RWPE2 (cell line): Measurements from ENCODE around the gene TUBB1.

Source experiments
- ATAC-seq: fragments of 200-7000 bp; cut with Tn5 transposase; 3 replicates; pipeline ENCODE4 v1.9.1; 2021; ENCODE audit warnings: low read depth
- DNase-seq: peaks from one replicate; pipeline ENCODE4 v3.0.0-alpha.2; 2020; ENCODE audit warnings: low spot score
- H3K27ac ChIP-seq: fragments of 450-650 bp; 2 replicates; pipeline ENCODE4 v1.5.1; 2017; ENCODE audit warnings: mild to moderate bottlenecking; ENCODE audit not compliant: poor library complexity, severe bottlenecking
- H3K27me3 ChIP-seq: fragments of 250-450 bp; sonication (Bioruptor Pico); 2 replicates; pipeline ENCODE4 v1.5.1; 2021; ENCODE audit warnings: mild to moderate bottlenecking, moderate library complexity; ENCODE audit not compliant: insufficient read depth, poor library complexity, severe bottlenecking
- H3K36me3 ChIP-seq: fragments of 250-450 bp; sonication (Bioruptor Pico); 2 replicates; pipeline ENCODE4 v1.5.1; 2020; ENCODE audit warnings: low read depth, mild to moderate bottlenecking, moderate library complexity
- H3K4me1 ChIP-seq: fragments of 250-450 bp; sonication (Bioruptor Pico); 2 replicates; pipeline ENCODE4 v1.5.1; 2021; ENCODE audit warnings: mild to moderate bottlenecking, moderate library complexity; ENCODE audit not compliant: insufficient read depth, poor library complexity, severe bottlenecking
- H3K4me3 ChIP-seq: fragments of 250-450 bp; sonication (Bioruptor Pico); 2 replicates; pipeline ENCODE4 v1.5.1; 2021; ENCODE audit warnings: mild to moderate bottlenecking, moderate library complexity; ENCODE audit not compliant: severe bottlenecking
- H3K9me3 ChIP-seq: fragments of 250-450 bp; sonication (Bioruptor Pico); 2 replicates; pipeline ENCODE4 v1.5.1; 2021; ENCODE audit warnings: mild to moderate bottlenecking, moderate library complexity; ENCODE audit not compliant: severe bottlenecking
- TF ChIP-seq, protein P1 (sequence below): fragments of 450-650 bp; IDR thresholded peaks from one replicate; pipeline ENCODE4 v1.5.1; 2017; ENCODE audit warnings: mild to moderate bottlenecking, moderate library complexity; ENCODE audit not compliant: poor library complexity, severe bottlenecking

The TUBB1 gene

DNA sequence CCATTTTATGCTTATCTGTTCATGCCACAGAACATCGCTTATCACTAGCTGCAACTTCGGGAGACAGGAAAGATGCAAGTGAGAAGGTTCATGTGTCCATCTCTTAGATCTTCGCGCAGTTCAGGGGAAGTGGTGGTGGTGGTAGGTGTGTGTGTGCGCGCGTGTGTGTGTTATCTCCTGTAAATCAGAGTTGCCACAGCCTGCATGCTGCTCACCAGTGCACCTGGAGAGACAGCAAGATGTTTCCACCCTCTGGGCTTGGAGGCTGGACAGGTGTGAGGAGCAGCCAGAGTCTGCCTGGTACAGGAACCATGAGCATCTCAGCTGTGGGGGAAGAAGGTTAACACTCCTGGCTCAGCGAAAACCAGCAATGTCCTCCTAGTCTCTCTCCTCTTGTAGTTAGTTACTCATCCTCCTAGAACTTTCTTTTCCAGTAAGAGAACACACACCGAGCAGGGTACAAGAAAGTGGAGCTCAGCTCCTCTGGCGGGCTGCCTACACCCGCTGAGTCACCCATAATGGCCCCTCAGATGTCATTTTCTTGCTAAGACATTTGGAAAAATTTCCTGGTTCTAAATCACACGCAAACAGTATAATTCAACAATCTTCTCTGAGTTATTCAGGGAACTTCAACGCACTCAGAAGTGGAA, 5.1 kb upstream of the TUBB1 start:
- no peak for ATAC-seq
- Histone ChIP-seq H3K4me1 (peaks cover 26% of the 10 kb centered on the region), H3K9me3 (no peaks in the 10 kb centered on the region), H3K27me3 (no peaks in the 10 kb centered on the region), H3K36me3 (no peaks in the 10 kb centered on the region), H3K4me3 (no peak overlapping the region), H3K27ac (no peak overlapping the region)
- peak; percentile 60 for DNase-seq
- TF ChIP-seq, protein P1, sequence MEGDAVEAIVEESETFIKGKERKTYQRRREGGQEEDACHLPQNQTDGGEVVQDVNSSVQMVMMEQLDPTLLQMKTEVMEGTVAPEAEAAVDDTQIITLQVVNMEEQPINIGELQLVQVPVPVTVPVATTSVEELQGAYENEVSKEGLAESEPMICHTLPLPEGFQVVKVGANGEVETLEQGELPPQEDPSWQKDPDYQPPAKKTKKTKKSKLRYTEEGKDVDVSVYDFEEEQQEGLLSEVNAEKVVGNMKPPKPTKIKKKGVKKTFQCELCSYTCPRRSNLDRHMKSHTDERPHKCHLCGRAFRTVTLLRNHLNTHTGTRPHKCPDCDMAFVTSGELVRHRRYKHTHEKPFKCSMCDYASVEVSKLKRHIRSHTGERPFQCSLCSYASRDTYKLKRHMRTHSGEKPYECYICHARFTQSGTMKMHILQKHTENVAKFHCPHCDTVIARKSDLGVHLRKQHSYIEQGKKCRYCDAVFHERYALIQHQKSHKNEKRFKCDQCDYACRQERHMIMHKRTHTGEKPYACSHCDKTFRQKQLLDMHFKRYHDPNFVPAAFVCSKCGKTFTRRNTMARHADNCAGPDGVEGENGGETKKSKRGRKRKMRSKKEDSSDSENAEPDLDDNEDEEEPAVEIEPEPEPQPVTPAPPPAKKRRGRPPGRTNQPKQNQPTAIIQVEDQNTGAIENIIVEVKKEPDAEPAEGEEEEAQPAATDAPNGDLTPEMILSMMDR, result no peak

DNA sequence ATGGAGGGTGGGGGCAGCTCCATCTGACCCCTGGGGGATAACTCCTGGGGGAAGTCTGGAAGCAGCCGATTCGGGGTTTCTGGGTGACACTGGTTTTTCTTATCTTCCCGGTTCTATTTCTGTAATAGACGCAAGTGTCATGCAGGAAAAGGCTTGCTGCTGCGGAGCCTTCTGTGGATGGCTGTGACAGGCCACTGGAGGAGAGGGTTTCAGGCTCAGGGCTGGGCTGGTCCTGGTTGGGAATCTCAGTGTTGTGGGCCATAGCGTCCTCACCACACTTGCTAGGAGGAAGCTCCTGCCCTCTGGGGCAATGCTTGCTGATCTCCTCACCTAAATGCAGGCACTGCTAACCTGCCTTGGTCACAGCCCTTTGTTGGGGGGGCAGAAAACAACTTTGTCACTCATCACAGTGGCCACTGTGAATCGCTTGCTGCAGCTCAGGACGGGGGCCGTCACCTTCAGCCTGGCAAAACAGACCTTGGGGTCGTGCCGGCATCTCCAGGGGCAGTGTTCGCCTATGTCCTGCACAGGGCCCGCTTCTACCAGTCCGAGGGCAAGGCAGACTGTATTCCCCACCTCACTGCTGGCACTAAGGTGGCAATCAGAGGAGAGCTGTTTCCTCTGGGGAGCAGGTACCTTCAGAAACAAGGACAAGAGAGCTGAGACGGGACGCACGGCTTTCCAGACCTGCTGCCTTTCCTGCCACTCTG, 4.4 kb upstream of the TUBB1 start:
- DNase-seq (peak; percentile 77), ATAC-seq (no peak)
- Histone ChIP-seq H3K4me3 (no peak overlapping the region), H3K4me1 (peaks cover 26% of the 10 kb centered on the region), H3K36me3 (no peaks in the 10 kb centered on the region), H3K27me3 (no peaks in the 10 kb centered on the region), H3K27ac (no peak overlapping the region), H3K9me3 (no peaks in the 10 kb centered on the region)
- TF ChIP-seq, protein P1, result no peak

DNA sequence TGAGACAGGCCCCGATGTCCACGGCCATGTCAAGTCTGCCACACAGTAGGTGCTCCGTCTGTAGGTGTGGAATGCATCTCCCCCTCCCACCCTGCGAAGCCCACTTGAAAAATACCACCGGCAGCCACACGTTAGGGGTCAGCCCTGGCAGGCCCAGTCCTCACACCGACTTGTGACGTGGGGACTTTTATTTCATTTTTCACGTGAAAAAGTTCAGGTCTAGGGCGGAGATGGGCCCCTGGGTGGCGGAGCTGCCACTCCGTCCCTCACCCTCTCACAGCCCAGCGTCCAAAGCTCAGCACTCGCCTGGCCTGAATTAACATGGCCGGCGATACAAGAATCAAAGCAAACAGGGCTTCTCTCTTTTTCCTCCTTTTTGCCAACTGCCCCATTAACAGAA, 3.8 kb upstream of the TUBB1 start:
- no peaks in the 10 kb centered on the region for H3K27me3 ChIP-seq
- ATAC-seq, result no peak
- no peaks in the 10 kb centered on the region for H3K36me3 ChIP-seq
- no peak overlapping the region for H3K4me3 ChIP-seq
- H3K27ac ChIP-seq, result no peak overlapping the region
- peaks cover 23% of the 10 kb centered on the region for H3K4me1 ChIP-seq
- peak; percentile 70 for DNase-seq
- no peaks in the 10 kb centered on the region for H3K9me3 ChIP-seq
- TF ChIP-seq, protein P1, result no peak

DNA sequence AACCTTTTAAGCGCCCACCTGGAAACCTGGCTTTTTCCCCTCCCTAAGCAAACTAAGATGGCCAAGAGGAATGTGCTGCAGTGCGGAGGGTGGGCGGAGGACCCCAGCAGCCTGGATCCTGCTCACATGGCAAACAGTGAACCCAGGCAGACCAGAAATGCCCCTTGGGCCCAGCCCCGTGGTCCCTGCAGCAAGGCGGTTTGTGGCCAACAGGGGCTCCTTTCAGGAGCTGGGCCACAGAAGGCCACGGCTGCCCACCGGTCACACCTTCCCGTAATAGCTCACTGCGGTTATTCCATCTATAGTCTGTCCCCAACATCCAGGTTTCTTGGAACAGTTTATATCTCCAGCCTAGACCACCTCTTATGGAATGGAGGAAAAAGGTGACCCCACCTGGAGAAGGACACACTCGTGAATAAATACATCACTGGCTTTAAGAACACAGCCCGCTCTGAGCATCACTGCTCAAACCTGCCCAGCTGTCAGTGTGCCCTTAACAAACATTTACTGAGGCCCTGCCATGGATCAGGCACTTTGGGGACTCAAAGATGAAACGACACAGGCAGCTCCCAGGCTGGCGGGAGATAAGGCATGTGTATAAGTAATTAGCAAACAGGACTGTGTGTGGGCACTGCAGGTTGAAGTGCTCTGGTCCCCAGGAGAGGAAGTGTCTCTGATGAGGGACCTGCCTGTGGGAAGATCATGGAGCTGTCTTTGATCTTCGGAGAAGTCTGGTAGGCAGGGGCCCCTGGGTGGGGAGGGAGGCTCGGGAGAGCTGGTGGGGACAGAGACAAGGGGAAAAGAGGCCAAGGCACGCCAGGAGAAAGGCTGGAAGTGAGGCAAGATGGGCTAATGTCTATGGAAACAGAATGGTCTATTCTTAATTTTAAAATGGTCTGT, 3.2 kb upstream of the TUBB1 start:
- Histone ChIP-seq H3K36me3 (no peaks in the 10 kb centered on the region), H3K4me3 (no peak overlapping the region), H3K4me1 (peaks cover 22% of the 10 kb centered on the region), H3K27ac (peak overlapping the region; percentile 35), H3K9me3 (no peaks in the 10 kb centered on the region), H3K27me3 (no peaks in the 10 kb centered on the region)
- TF ChIP-seq, protein P1, result no peak
- peak; percentile 69 for DNase-seq
- ATAC-seq, result no peak
